DMS153 treated with DMSO at 0.1 percent for 48 hours (cell line): ENCODE results near the gene ZNF438.

Experiments used
- DNase-seq: peaks from one replicate; lab custom pipeline; 2025; ENCODE audit not compliant: unreplicated experiment; lab: John Stamatoyannopoulos, UW

Gene ZNF438

GRCh38 chr10:30854656-30855055 is 177.0 kb downstream of the ZNF438 start:
- no peak for DNase-seq

GRCh38 chr10:30853066-30853465 is 178.6 kb downstream of the ZNF438 start:
- DNase-seq, result no peak

DNA sequence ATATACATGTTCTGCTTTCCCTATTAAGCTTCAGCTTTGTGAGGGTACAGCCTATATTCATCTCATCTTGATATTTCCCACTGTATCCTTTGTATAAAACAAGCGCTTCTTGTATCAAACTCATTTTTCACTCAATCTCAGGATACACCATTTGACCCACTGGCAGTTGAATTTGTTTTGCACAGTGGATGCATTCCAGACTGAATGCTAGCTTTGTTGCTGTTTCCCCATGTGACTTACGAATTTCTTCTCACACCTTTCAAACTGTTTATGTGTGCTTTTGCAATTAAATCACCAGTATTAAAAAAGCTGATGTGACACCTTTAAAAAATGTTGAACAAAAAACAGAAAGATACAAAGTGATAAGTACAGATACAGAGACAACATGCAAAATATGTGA is 180.9 kb downstream of the ZNF438 start:
- DNase-seq, result no peak

- DNase-seq, result no peak
These were observed 182.2 kb downstream of the ZNF438 start for GRCh38 chr10:30849231-30850035.

DNA sequence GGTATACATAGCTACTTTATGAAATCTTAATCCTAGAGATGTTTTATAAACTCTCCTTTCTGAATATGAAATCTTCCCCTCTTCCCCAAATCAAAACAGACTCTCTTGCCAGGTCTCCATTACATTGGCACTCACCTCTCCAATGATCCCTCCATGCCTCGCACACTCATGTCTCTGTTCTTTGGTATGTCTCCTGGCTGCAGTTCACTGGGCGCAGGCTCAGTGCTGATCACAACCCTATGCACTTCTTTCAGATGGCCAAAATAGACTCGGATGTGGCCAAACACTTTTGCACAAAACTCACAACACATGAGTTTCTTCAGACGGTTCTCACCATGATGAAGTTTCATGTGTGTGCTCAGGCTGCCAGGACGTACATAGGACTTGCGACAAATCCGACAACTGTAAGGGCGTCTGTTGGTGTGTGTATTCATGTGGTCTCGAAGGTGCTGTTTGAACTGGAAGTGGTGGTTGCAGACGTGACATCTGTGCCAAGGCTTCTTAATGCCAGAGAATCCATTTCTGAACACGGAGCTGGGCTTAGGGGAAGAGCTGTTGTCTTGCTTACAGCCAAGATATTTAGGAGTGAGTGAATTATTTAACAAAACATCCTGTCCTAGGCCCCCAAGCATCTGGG is 183.2 kb downstream of the ZNF438 start:
- no peak for DNase-seq

- DNase-seq, result no peak
These were observed 184.0 kb downstream of the ZNF438 start for GRCh38 chr10:30847642-30848041.

GRCh38 chr10:30847199-30847598 is 184.5 kb downstream of the ZNF438 start:
- no peak for DNase-seq

- DNase-seq, result no peak
These were observed 185.0 kb downstream of the ZNF438 start for GRCh38 chr10:30846710-30847109.

DNA sequence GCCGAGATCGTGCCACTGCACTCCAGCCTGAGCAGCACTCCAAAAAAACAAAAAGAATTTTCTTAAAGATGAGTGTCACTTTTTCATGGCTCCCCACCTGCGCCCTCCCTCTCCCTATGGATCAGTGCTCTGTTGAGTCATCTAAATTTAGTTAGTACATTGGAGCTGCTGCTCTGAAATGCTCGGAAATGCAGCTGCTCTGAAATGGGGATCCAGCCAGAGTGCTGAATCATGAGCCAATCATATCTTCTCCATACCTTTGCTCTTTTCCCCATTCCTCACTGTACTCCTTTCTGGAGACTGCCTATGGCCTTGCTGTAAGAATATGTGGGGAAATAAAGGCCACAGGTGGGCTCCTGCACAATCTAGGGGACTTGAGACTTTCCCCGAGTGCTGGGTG is 188.8 kb downstream of the ZNF438 start:
- no peak for DNase-seq

GRCh38 chr10:30842185-30842584 is 189.5 kb downstream of the ZNF438 start:
- no peak for DNase-seq

DNA sequence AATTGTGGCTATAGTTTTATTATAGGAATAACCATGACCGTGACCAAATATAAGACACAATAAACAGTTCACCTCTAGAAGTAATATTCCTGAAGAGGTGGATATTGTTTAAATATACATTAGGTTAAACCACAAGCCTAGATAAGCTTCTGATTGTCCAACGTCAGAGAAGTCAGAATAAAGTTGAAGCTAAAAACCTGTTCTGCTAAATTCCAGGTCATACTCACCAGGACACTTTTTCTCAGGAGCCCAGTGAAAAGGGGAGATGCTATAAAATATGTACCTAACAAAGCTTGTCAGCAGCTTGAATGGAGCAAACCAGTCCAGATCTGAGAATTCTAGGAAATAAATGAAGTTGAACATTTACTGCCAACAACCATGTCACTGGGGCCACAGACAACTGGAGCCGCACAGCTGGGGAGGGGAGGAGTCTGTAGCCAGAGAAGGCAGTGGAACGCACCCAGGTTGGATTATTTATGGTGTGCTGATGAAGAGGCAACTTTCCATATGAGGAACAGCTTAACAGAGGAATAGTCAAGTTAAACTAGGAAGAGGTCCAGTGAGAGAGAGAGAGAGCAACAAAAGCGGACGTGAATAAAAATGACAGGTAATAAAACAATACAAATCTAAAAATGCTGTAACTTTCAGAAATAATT is 191.1 kb downstream of the ZNF438 start:
- no peak for DNase-seq

- DNase-seq, result no peak
These were observed 192.0 kb downstream of the ZNF438 start for GRCh38 chr10:30839652-30840051.

DNA sequence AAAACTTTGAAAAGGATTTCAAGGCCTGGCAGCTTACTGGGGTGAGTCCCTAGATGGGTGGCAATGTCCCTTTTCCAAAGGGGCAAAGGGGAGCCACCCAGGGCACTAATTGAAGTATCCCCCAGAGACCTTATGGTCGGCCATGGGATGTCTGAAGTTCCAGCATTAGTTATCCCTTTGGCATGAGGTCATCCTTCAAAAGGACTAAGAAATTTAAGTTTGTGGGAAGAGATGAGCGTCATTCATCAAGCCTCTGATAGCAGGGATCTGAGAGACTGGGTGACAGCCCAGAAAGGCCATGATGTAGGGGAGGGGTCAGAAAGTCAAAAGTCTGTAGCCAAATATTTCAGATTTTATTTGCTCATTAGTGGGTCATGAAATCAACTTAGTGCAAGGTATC is 195.3 kb downstream of the ZNF438 start:
- no peak for DNase-seq

GRCh38 chr10:30835146-30835545 is 196.5 kb downstream of the ZNF438 start:
- DNase-seq, result no peak

GRCh38 chr10:30834651-30835050 is 197.0 kb downstream of the ZNF438 start:
- DNase-seq, result no peak

DNA sequence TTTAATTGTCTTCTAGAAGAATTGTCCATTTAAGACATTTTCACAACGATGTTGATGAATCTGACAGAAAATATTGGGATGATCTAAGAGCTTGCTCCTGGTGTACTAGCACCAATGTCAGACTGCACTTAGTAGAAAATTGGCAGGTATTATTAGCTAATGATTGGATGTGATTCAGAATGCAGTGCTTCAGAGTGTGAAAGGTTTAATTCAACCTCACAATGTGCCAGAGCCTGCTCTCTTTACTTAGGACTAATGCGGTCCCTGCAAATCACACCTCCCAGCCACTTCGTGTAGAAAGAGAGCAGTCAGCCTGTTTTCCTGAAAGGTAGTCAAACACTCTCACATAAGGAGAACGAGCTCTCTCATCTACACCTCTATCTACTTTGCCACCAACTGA is 197.5 kb downstream of the ZNF438 start:
- DNase-seq, result no peak

GRCh38 chr10:30833628-30833970 is 198.1 kb downstream of the ZNF438 start:
- DNase-seq, result no peak

DNA sequence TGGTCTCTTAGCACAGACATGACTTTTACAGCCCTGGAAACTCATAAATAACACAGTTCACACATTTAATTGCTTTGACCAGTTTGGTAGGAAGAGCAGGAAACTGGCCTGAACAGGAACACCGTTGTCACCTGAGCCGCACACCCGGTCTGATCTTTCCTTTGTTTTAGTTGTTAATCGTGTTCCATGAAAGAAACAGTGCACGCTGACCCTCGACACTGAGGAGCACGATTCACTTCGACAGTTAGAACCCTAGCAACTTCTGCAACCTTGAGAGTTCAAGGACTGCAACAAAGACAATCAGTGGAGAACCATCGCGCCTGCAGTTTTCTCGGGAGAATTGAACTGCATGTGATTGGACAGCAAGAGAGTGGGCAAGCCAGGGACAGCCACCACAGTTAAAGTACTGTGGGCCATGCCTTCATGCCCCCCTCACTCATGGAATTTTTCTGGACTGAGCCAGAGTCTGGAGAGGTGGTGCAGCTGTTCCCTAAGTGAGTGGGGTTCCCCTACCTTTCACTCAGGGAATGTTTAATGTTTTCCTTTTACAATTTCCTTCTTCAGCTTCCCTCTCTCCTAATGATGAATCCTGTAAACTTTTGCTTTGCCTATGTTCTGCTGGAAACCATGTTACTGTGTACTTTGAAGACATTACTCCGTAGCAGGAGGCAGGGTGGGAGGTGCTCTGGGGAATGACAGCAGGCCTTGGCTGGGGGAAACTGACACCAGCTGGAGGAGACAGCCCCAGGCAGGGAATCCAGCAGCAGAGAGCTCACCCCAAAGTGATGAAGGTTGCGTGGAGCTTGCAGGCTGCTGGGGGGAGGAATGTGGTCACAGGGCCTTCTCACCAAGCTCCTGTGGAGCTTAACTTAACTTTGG is 198.7 kb downstream of the ZNF438 start:
- DNase-seq, result no peak

DNA sequence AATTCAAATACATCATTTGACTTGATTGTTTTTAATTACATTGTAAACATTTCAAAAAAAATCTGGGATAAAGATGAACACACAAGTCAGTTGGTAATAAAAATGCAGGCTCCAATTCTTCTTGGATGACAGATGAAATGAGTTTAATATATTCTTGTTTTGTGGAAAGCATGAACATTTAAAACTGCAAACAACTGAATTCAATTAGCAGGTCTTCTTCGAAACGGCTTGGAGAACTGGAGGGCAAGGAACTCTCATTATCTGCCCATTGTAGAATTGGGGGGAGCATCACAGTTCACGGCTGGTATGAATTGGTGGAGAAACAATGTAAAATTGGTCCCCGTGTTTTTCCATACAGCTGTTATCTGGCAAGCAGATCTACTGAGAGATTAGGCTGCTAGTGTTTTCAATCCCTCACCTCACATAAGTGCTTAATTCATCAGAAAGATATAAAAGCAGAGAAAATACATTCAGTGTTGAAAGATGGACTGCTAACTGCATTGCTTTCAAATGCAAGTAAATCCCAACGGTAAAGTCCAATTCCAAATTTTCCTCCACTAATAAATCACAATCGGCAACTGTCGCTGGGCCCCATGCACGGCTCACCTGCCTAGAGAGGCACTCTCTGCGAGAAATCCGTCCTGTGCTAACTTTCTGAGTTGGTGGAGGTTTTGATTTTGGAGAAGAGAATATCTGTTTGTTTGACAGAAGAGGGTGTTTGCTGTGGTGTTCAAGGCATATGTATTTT is 199.5 kb downstream of the ZNF438 start:
- no peak for DNase-seq

DNA sequence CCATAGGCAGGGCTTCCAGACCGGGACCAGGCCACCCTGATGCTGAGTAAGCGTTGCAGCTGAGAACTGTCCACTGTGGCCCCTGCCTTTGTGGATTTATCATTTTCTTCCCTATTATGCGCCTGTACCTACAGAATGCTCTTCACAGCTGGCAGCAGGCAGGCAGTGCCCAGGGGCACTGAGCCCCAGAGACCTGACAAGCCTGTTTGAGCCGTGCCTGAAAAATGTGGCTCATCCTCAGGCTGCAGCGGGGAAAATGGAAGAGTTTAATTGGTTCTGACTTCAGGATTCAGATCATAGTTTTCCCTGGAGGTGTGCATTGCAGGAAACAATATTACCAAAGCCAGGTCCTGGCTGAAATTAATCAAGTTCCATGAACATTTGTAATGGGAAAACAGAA is 200.2 kb downstream of the ZNF438 start:
- DNase-seq, result no peak
